Fibroblast of villous mesenchyme (primary cell): Measurements from ENCODE around the gene PRMT3. TPM values are rescaled to one million over a fixed set of nuclear protein-coding genes. Genes with fewer than 3 reads are reported as not detected.
A peak's percentile ranks its signal among the peaks of the same experiment; 100 is the strongest.

ENCODE experiments used
- DNase-seq: peaks from one replicate; pipeline ENCODE4 v3.0.0-alpha.2; 2010; ENCODE audit warnings: low read depth
- H3K4me3 ChIP-seq: 2 replicates; pipeline ENCODE4 v1.5.1; 2011; ENCODE audit warnings: low read depth, mild to moderate bottlenecking, low read length
- CTCF ChIP-seq: IDR thresholded peaks from 2 replicates; pipeline ENCODE4 v1.5.1; 2012; ENCODE audit warnings: low read depth, mild to moderate bottlenecking, low read length; ENCODE audit not compliant: insufficient read depth
- total RNA-seq: library from RNA; depleted of rRNA; stranded (reverse); fragments of >200 nt; gene quantifications from 2 replicates; pipeline ENCODE4 v1.2.3, GENCODE V29; 2012

The PRMT3 gene
- total RNA-seq, 1 donor = 13.0 TPM

DNA sequence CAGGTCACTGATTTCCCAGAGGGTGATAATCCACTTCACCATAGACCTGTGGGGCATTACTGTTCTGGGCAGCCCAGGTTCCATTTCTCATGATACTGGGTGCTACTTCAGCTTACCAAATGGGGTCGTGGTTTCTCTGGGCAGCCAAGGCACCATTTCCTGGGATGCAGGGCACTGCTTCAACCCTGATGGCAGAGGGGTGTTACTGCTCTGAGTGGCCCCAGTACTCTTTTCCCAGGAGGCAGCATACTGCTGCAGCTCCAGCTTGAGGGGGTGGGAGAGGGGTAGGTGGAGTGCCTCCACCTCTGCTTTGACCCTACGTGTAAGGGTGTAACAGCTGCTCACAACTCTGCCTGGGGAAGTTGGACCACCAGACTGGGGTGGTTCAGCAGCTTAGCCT, 51.1 kb downstream of the PRMT3 start:
- TF ChIP-seq CTCF = no peak
- DNase-seq = no peak

GRCh38 chr11:20443596-20443995, 56.1 kb downstream of the PRMT3 start:
- TF ChIP-seq CTCF = peak; percentile 46
- no peak overlapping the region for H3K4me3 ChIP-seq
- DNase-seq = peak; percentile 39

More for the DNA sequence above, 51.1 kb downstream of the PRMT3 start:
- H3K4me3 ChIP-seq = no peak overlapping the region

GRCh38 chr11:20444535-20444934, 57.0 kb downstream of the PRMT3 start:
- DNase-seq = no peak
- TF ChIP-seq CTCF = no peak

DNA sequence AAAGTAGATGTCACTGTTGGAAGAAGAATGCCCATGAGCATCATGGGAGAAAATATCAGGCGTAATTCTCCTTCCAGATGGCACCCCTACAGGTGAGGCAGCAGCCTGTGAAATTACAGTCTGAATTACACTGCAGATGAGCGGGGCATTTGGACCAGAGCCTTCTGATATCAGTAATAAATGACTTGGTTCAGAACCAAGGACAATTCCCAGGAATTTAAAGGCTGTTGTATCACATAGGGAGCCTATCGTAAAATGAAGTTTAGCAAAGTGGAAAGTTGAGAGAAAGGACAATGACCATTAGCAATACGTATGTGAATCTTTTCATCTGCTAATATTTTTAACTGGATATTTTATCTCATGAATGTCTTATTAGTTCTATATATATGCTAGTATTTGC, 61.3 kb downstream of the PRMT3 start:
- H3K4me3 ChIP-seq = no peak overlapping the region
- no peak for DNase-seq
- TF ChIP-seq CTCF = no peak

More at GRCh38 chr11:20444535-20444934, 57.0 kb downstream of the PRMT3 start:
- no peak overlapping the region for H3K4me3 ChIP-seq

- no peak overlapping the region for H3K4me3 ChIP-seq
- TF ChIP-seq CTCF = no peak
- no peak for DNase-seq
Observed at GRCh38 chr11:20450829-20451228, 63.3 kb downstream of the PRMT3 start.

- no peak overlapping the region for H3K4me3 ChIP-seq
- DNase-seq = peak; percentile 50
- TF ChIP-seq CTCF = no peak
Observed at GRCh38 chr11:20451568-20451967, 64.1 kb downstream of the PRMT3 start.

- no peak for TF ChIP-seq CTCF
- DNase-seq = no peak
- no peak overlapping the region for H3K4me3 ChIP-seq
Observed at GRCh38 chr11:20452585-20452984, 65.1 kb downstream of the PRMT3 start.
